HG03060 (cell line): ENCODE data around the gene FAM187B.
"Not testable (repeated sequence)": the region's sequence is repeated elsewhere in the genome, so short reads cannot be mapped to it uniquely, and the experiment has no call there.

Experiments
- ATAC-seq: cut with Tn5 transposase; IDR thresholded peaks from one replicate; pipeline ENCODE4 v1.9.1; 2021; ENCODE audit warnings: low read depth, moderate number of reproducible peaks; ENCODE audit not compliant: unreplicated experiment

Gene FAM187B

GRCh38 chr19:35216016-35216832 lies 12.3 kb downstream of the FAM187B start:
- ATAC-seq = no peak

- ATAC-seq = no peak
Measured at GRCh38 chr19:35214766-35215422, 13.6 kb downstream of the FAM187B start.

GRCh38 chr19:35213663-35214632 lies 14.6 kb downstream of the FAM187B start:
- ATAC-seq = peak; percentile 62

DNA sequence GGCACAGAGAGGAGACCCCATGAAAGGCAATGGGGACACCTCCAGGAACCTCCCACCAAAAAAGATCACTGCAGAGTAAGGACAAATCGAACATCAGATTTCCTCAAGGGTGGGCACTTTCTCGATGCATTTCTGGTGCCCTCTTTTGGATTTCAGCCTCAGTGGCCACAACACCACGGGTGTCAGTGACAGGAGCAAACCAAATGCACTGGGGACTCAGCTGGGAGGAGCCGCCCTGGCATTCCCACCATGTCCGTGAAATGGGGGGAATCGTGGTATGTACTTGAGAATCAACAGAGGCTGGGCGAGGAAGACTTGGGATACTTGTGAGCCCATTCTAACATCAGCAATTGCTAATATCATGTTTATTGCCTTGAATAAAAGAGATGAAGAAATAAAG lies 16.3 kb downstream of the FAM187B start:
- ATAC-seq = no peak

DNA sequence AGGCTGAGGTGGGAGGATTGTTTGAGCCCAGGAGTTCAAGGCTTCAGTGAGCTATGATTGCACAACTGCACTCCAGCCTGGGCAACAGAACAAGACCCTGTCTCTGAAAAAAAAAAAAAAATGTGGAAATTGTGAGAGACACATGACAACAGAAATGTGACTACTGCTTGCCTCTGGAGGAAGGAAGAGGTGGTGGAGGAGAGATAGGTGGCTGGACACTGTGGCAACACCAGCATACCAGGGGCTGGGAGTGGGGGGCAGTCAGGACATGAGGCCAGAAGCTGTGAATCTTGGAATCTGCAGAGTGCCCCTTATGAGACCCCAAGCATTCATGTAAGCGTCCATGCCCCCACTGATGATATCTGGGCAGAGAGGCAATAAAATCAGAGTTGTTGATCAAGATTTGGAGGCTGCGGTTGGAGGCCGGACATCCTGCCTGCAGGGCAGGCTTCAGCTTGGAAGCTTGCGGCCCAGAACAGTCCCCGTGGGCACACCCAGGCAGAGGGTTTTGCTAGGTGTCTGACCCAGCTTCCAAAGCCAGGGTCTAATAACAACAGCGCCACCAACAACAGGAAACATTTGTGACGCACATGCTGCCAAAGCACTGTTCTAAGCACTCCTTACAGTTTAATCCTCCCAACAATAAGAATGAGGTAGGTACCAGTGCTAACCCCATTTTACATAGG lies 16.9 kb downstream of the FAM187B start:
- ATAC-seq = no peak

GRCh38 chr19:35209646-35210045 lies 18.9 kb downstream of the FAM187B start:
- no peak for ATAC-seq

- no peak for ATAC-seq
Measured at GRCh38 chr19:35208121-35208520, 20.4 kb downstream of the FAM187B start.

GRCh38 chr19:35207391-35207871 lies 21.1 kb downstream of the FAM187B start:
- no peak for ATAC-seq

GRCh38 chr19:35206855-35207254 lies 21.7 kb downstream of the FAM187B start:
- no peak for ATAC-seq

- ATAC-seq = no peak
Measured at GRCh38 chr19:35206379-35206778, 22.2 kb downstream of the FAM187B start.

DNA sequence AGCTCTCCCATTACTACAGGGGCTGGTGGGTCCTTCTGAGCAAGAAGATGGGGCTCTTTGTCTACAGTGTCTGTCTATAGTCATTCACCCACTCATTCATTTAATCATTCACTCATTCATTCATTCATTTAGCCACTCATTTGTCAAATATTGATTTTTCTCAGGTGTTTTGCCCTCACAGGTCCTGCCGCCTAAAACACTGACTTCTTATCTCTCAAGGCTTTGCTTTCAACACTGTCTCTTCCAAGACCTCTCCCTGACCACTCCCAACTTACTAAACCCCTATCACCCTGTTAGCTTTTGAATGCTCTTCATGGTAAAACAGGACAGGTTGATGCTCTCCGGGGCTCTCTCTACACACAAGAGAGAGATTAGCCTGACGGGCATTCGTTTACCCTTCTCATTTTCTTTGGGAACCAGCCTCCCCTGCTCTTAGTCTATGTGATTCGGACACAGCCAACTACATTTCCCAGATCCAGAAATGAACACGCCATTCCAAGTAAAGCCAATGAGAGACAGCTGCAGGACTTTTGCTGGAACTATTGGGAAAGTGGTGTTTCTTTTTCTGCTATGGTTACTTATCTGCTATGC lies 22.7 kb downstream of the FAM187B start:
- no peak for ATAC-seq

GRCh38 chr19:35204799-35205732 lies 23.5 kb downstream of the FAM187B start:
- ATAC-seq = no peak

- no peak for ATAC-seq
Measured at GRCh38 chr19:35202722-35203688, 25.5 kb downstream of the FAM187B start.

- no peak for ATAC-seq
Measured at GRCh38 chr19:35199481-35199880, 29.1 kb downstream of the FAM187B start.

- ATAC-seq = not testable (repeated sequence)
Measured at GRCh38 chr19:35196861-35197260, 31.7 kb downstream of the FAM187B start.

GRCh38 chr19:35195830-35196229 lies 32.7 kb downstream of the FAM187B start:
- ATAC-seq = no peak
